HUES48 (cell line): ENCODE measurements around the gene TXNDC17.
"Not testable (repeated sequence)": the region's sequence is repeated elsewhere in the genome, so short reads cannot be mapped to it uniquely, and the experiment has no call there.

Experiments
- H3K27ac ChIP-seq: one replicate; pipeline ENCODE4 v1.7.0; 2013; ENCODE audit warnings: low read depth, low read length, inconsistent platforms
- H3K27me3 ChIP-seq: 2 replicates; pipeline ENCODE4 v1.6.1; 2013; ENCODE audit warnings: mild to moderate bottlenecking, low read length; ENCODE audit not compliant: control insufficient read depth, insufficient read depth
- H3K36me3 ChIP-seq: 2 replicates; pipeline ENCODE4 v1.6.1; 2013; ENCODE audit warnings: low read length; ENCODE audit not compliant: control insufficient read depth, insufficient read depth
- H3K4me1 ChIP-seq: 2 replicates; pipeline ENCODE4 v1.6.1; 2013; ENCODE audit warnings: mild to moderate bottlenecking, low read length; ENCODE audit not compliant: control insufficient read depth, insufficient read depth
- H3K4me3 ChIP-seq: 2 replicates; pipeline ENCODE4 v1.5.1; 2013; ENCODE audit warnings: mild to moderate bottlenecking, low read depth, low read length
- H3K9ac ChIP-seq: 2 replicates; pipeline ENCODE4 v1.6.1; 2013; ENCODE audit warnings: mild to moderate bottlenecking, low read depth, low read length, moderate library complexity
- H3K9me3 ChIP-seq: 2 replicates; pipeline ENCODE4 v1.6.1; 2013; ENCODE audit warnings: low read length; ENCODE audit not compliant: control insufficient read depth, insufficient read depth

Gene TXNDC17

DNA sequence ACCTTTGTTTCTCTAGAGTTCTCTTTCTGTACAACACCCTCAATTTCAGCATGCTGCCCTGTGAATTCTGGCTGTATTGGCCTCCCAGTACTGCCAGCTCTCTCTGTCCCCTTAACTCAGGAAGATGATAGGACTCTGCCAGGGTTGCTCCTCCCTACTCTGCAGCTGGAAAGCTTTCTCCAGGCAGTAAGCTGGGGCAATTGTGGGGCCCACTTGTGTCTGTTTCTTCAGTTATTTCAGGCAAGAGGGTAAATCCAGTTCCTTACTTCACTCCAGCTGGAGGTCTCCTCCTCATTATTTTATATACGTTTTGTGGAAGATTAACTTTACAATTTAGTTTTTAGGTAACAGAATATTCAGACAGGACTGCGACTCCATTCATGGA lies 20.6 kb downstream of the TXNDC17 start:
- H3K9me3 ChIP-seq, result no peaks in the 10 kb centered on the region
- no peak overlapping the region for H3K27ac ChIP-seq
- H3K4me3 ChIP-seq, result no peak overlapping the region
- peaks cover 15% of the 10 kb centered on the region for H3K27me3 ChIP-seq
- H3K4me1 ChIP-seq, result no peaks in the 10 kb centered on the region; the same call in 1 of the 2 replicates
- no peaks in the 10 kb centered on the region for H3K36me3 ChIP-seq
- H3K9ac ChIP-seq, result no peak overlapping the region

- not testable (repeated sequence) for H3K27ac ChIP-seq, H3K4me1 ChIP-seq, H3K27me3 ChIP-seq, H3K9ac ChIP-seq, H3K4me3 ChIP-seq, H3K36me3 ChIP-seq, H3K9me3 ChIP-seq
Observed at GRCh38 chr17:6663200-6663599, 22.3 kb downstream of the TXNDC17 start.

- no peaks in the 10 kb centered on the region for H3K9me3 ChIP-seq
- peaks cover 7% of the 10 kb centered on the region for H3K27me3 ChIP-seq
- H3K4me1 ChIP-seq, result no peaks in the 10 kb centered on the region
- H3K27ac ChIP-seq, result no peak overlapping the region
- H3K4me3 ChIP-seq, result no peak overlapping the region
- H3K9ac ChIP-seq, result no peak overlapping the region
- H3K36me3 ChIP-seq, result no peaks in the 10 kb centered on the region
Observed at GRCh38 chr17:6666077-6666521, 25.2 kb downstream of the TXNDC17 start.

DNA sequence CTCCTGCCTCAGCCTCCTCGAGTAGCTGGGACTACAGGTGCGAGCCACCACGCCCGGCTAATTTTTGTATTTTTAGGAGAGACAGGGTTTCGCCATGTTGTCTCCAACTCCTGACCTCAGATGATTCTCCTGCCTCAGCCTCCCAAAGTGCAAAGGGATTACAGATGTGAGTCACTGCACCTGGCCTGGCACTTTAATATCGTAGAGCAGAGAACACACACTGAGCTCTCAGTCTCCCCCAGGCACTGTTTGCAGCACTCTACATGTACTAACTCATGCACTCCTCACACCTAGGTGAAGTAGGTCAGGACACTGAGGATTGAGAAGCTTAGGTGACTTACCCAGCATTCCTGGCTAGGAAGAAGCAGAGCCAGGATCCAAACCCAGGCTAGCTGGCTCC lies 25.7 kb downstream of the TXNDC17 start:
- no peak overlapping the region for H3K27ac ChIP-seq
- H3K9me3 ChIP-seq, result no peaks in the 10 kb centered on the region
- H3K27me3 ChIP-seq, result peaks cover 7% of the 10 kb centered on the region
- H3K36me3 ChIP-seq, result no peaks in the 10 kb centered on the region
- no peak overlapping the region for H3K9ac ChIP-seq
- no peaks in the 10 kb centered on the region for H3K4me1 ChIP-seq
- no peak overlapping the region for H3K4me3 ChIP-seq

DNA sequence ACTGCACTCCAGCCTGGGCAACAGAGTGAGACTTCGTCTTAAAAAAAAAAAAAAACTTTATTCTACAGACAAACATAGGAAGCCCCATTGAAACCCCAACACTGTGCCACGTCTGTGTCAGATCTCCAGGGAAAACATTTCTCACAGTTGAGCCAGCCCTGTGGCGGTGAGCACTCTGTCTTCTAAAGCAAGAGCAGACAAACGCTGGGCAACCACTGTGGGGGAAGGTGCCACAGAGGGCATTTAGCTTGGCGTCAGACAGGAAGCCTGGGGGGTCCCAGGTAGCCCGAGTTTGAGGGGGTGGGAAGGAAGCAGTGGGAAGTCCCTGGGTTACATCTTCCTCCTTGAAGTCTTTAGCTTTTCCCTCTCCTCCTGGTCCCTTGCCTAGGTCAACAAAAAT lies 26.7 kb downstream of the TXNDC17 start:
- Histone ChIP-seq H3K27me3 (peaks cover 7% of the 10 kb centered on the region), H3K4me3 (no peak overlapping the region), H3K4me1 (no peaks in the 10 kb centered on the region), H3K9ac (no peak overlapping the region), H3K9me3 (no peaks in the 10 kb centered on the region), H3K36me3 (no peaks in the 10 kb centered on the region), H3K27ac (no peak overlapping the region)

DNA sequence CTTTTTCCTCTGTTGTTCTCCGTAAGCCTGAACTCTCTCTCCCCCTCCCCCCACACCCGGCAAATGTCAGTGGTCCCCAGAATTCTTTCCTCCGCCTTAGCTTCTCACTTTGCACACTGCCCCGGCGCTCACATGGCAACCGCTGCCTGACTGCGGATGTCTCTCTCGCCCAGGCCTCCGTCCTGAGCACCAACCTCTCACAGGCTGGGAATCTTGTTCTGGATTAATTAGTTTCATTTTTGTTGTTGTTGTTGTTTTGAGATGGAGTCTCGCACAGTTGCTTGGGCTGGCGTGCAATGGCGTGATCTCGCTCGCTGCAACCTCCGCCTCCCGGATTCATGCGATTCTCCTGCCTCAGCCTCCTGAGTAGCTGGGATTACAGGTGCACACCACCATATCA lies 27.4 kb downstream of the TXNDC17 start:
- no peak overlapping the region for H3K27ac ChIP-seq

DNA sequence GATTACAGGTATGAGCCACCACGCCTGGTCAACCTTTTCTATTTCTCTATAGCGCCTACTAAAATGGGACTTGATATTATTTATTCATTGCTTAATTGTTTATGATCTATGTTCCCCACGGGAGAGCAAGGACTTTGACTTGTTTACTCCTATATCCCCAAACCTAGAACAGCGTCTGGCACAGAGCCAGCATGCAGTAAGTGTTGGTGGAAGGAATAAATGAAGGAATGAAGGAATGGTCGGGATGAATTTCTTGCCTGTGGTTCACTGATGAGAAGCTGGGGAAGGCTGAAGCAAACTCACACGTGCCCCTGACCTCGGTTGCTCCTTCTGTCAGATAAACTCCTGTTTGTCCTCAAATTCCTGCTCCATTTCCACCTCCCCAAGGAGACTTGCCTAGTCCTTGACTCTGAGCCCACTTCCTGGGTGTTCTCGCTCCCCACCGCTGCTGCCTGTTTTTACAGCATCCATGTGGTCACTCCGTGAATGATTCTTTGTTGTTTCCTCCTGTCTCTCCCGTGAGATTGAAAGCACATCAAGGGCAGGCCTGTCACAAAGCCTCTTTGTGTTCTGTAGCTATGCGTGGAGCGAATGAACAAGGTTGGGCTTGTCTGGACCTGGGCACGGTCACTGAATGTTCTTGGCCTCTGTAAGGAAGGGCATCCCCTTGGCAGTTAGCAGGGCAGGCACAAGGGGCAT lies 28.0 kb downstream of the TXNDC17 start:
- no peaks in the 10 kb centered on the region for H3K4me1 ChIP-seq
- no peak overlapping the region for H3K9ac ChIP-seq
- H3K27me3 ChIP-seq, result peaks cover 7% of the 10 kb centered on the region
- H3K9me3 ChIP-seq, result no peaks in the 10 kb centered on the region
- no peaks in the 10 kb centered on the region for H3K36me3 ChIP-seq
- no peak overlapping the region for H3K27ac ChIP-seq
- H3K4me3 ChIP-seq, result no peak overlapping the region

More for the DNA sequence above, 27.4 kb downstream of the TXNDC17 start:
- peaks cover 7% of the 10 kb centered on the region for H3K27me3 ChIP-seq
- no peak overlapping the region for H3K9ac ChIP-seq
- H3K36me3 ChIP-seq, result no peaks in the 10 kb centered on the region
- H3K4me3 ChIP-seq, result no peak overlapping the region
- no peaks in the 10 kb centered on the region for H3K9me3 ChIP-seq
- H3K4me1 ChIP-seq, result no peaks in the 10 kb centered on the region

GRCh38 chr17:6669479-6670212 lies 28.8 kb downstream of the TXNDC17 start:
- Histone ChIP-seq H3K4me1 (no peaks in the 10 kb centered on the region), H3K9ac (no peak overlapping the region), H3K9me3 (no peaks in the 10 kb centered on the region), H3K27ac (no peak overlapping the region), H3K27me3 (peaks cover 7% of the 10 kb centered on the region), H3K36me3 (no peaks in the 10 kb centered on the region), H3K4me3 (no peak overlapping the region)

- Histone ChIP-seq H3K27ac (no peak overlapping the region), H3K4me3 (no peak overlapping the region)
Observed at GRCh38 chr17:6670571-6670970, 29.7 kb downstream of the TXNDC17 start.

GRCh38 chr17:6670999-6671398 lies 30.1 kb downstream of the TXNDC17 start:
- Histone ChIP-seq H3K36me3 (no peaks in the 10 kb centered on the region), H3K27me3 (no peaks in the 10 kb centered on the region), H3K4me3 (no peak overlapping the region), H3K9ac (no peak overlapping the region), H3K4me1 (no peaks in the 10 kb centered on the region), H3K27ac (no peak overlapping the region), H3K9me3 (no peaks in the 10 kb centered on the region)

More at GRCh38 chr17:6670571-6670970, 29.7 kb downstream of the TXNDC17 start:
- no peaks in the 10 kb centered on the region for H3K36me3 ChIP-seq
- no peaks in the 10 kb centered on the region for H3K9me3 ChIP-seq
- no peaks in the 10 kb centered on the region for H3K4me1 ChIP-seq
- H3K9ac ChIP-seq, result no peak overlapping the region
- peaks cover under 1% of the 10 kb centered on the region; the same call in 1 of the 2 replicates for H3K27me3 ChIP-seq

DNA sequence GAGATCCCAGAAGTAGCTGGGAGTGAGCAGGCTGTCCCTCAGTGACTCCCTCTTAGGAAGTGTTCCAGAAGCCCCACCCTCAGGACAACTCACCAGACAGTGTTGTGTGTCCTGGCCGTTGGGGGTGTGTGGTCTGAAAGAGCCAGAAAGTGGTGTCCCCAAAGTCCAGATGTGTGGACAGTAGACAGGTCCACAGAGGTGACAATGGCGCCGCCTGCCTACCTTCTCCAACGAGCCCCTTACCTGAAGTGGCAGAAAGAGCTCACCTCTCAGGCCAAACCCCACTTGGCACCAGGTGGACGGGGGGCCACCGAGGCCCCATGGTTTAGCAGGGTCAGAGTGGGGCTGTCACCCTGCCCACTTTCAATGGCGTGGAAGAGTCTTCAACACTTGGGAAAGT lies 30.6 kb downstream of the TXNDC17 start:
- Histone ChIP-seq H3K27me3 (no peaks in the 10 kb centered on the region), H3K27ac (no peak overlapping the region)

More for the DNA sequence above, 30.6 kb downstream of the TXNDC17 start:
- no peaks in the 10 kb centered on the region for H3K9me3 ChIP-seq
- H3K9ac ChIP-seq, result no peak overlapping the region
- H3K4me3 ChIP-seq, result no peak overlapping the region
- no peaks in the 10 kb centered on the region for H3K36me3 ChIP-seq
- no peaks in the 10 kb centered on the region for H3K4me1 ChIP-seq
